Naive thymus-derived CD8-positive, alpha-beta T cell (primary cell): ENCODE measurements around the gene PEX11G. TPM values are rescaled to one million over a fixed set of nuclear protein-coding genes. Genes with fewer than 3 reads are reported as not detected.

Experiments
- ATAC-seq, 2 donors: fragments of 150-1000 bp; cut with Tn5 transposase in 1 of 2; sonication (Bioruptor Pico), chemical (Tn5 transposase) in 1 of 2; 1 replicate in 1 of 2; 2 replicates in 1 of 2; pipeline ENCODE4 v1.10.0; 2021; ENCODE audit warnings: mild to moderate bottlenecking in 2 of 2, moderate library complexity in 2 of 2
- POLR2A ChIA-PET: fragments of 350-600 bp; sonication (Branson Sonifier 250); formaldehyde crosslinking; loops from one replicate; lab custom pipeline; 2021; ENCODE audit warnings: antibody characterized with exemption; lab: Charles Lee
- DNase-seq, 10 donors: peaks; one replicate each; pipeline versions ENCODE4 v3.0.0 to v3.0.0-alpha.2; 2020 to 2022
- H3K27ac Mint-ChIP-seq, 10 donors: one replicate each; pipeline ENCODE4 v1.8.0; 2020 to 2022; ENCODE audit warnings: mild to moderate bottlenecking in 10 of 10, mixed read lengths in 10 of 10, moderate library complexity in 4 of 10, inconsistent platforms in 1 of 10
- H3K27me3 Mint-ChIP-seq, 5 donors: one replicate each; pipeline ENCODE4 v1.8.0; 2021 to 2022; ENCODE audit warnings: mixed read lengths in 5 of 5
- H3K36me3 Mint-ChIP-seq, 3 donors: one replicate each; pipeline ENCODE4 v1.8.0; 2020 to 2022; ENCODE audit warnings: mixed read lengths in 3 of 3, mild to moderate bottlenecking in 2 of 3, inconsistent platforms in 1 of 3
- H3K4me1 Mint-ChIP-seq, 4 donors: one replicate each; pipeline ENCODE4 v1.8.0; 2021 to 2022; ENCODE audit warnings: mixed read lengths in 4 of 4
- H3K4me3 Mint-ChIP-seq, 10 donors: one replicate each; pipeline ENCODE4 v1.8.0; 2020 to 2022; ENCODE audit warnings: mild to moderate bottlenecking in 10 of 10, mixed read lengths in 10 of 10, moderate library complexity in 6 of 10, inconsistent platforms in 1 of 10
- H3K9me3 Mint-ChIP-seq, 9 donors: one replicate each; pipeline ENCODE4 v1.8.0; 2020 to 2022; ENCODE audit warnings: mixed read lengths in 9 of 9, mild to moderate bottlenecking in 3 of 9, inconsistent platforms in 1 of 9, moderate library complexity in 1 of 9
- polyA plus RNA-seq, 3 donors: library from polyadenylated mRNA; unstranded; fragments of 300-500 nt; fragmentation: Illumina TruSeq; gene quantifications; one replicate each; pipeline ENCODE4 v1.2.3, GENCODE V29; 2021
- total RNA-seq, 8 experiments: library from RNA in 2 of 8; stranded (reverse) in 2 of 8; gene quantifications; one replicate each; pipeline ENCODE4 v1.2.3 and lab custom pipeline; 2021 to 2026

PEX11G gene
- total and polyA plus RNA-seq, 5 experiments from 2014 or later, result 0.68 to 2.7 (median 1.1) TPM

DNA sequence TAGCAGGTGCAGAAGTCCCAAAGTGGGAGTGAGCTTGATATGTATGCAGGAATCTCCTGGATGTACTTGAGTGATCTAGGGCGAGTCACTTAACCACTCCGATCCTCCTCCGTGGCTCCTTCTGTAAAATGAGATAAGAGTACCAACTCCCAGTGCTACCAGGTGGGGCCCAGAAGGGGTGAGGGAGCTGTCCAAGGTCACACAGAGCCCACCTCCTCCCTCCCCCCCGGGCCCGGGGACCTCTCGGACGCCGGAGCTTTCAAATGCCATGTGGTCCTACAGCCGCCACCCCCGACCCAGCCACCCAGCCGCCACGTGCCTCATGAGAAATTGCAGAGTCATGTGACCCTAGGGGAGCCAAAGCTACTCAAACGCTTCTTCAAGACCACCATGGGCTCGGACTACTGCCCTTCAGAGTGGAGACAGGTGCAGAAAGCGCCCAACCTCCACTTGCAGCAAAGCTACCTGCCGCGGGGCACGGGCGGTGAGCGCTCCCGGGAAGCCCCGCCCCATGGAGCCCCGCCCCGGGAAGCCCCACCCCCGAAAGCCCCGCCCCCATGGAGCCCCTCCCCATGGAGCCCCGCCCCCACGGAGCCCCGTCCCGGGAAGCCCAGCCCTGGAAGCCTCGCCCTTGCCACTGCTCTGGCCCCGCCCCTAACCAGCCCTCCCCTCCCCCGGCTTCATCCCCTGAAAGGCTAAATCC is 17.0 kb upstream of the PEX11G start:
- Mint-ChIP-seq H3K4me1 (peaks cover 10 to 30% (median 15%) of the 10 kb centered on the region in 4 donors), H3K9me3 (no peaks in the 10 kb centered on the region), H3K27ac (no peak overlapping the region), H3K4me3 (peak overlapping the region in 4 of 10 donors; percentile 26 to 51 (median 38)), H3K36me3 (no peaks in the 10 kb centered on the region), H3K27me3 (peaks cover 8 to 45% (median 27%) of the 10 kb centered on the region in 5 donors)
- POLR2A ChIA-PET, result interaction anchor here (0.6 to 1.3 kb wide), 3 partner anchors 10 to 16 kb away, joined by 3 to 5 read pairs (median 4); partner anchors contain the start of gene ZNF358
- peak; percentile 33 for ATAC-seq
- peak in 3 of 10 donors; percentile 12 to 31 (median 24) for DNase-seq

DNA sequence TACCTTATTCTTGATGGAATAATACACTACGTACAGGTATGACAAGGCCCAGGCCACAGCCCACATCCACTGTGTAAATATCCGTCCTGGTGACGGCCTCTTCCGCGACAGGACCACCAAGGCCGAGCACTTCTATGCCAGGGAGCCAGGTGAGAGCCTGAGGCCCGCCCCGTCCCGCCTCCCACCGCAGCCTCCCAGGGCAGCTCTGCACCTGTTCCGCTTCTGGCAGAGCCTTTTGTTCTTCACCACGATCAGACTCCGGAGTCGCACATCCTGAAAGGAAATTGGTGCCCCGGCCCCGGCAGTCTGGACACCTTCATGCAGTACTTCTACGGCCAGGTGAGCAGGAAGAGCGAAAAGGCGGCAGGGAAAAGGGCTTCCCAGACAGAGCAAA is 16.4 kb upstream of the PEX11G start:
- Mint-ChIP-seq H3K4me3 (peak overlapping the region in 7 of 10 donors; percentile 18 to 63 (median 33)), H3K36me3 (no peaks in the 10 kb centered on the region), H3K27ac (no peak overlapping the region), H3K9me3 (no peaks in the 10 kb centered on the region), H3K4me1 (peaks cover 10 to 30% (median 15%) of the 10 kb centered on the region in 4 donors), H3K27me3 (peaks cover 8 to 50% (median 28%) of the 10 kb centered on the region in 5 donors)
- ATAC-seq (peak; percentile 37 to 42), DNase-seq (no peak)
- POLR2A ChIA-PET, result interaction anchor here (0.6 to 1.3 kb wide), 3 partner anchors 11 to 441 kb away, joined by 3 to 5 read pairs (median 3); partner anchors contain the start of gene ZNF358

DNA sequence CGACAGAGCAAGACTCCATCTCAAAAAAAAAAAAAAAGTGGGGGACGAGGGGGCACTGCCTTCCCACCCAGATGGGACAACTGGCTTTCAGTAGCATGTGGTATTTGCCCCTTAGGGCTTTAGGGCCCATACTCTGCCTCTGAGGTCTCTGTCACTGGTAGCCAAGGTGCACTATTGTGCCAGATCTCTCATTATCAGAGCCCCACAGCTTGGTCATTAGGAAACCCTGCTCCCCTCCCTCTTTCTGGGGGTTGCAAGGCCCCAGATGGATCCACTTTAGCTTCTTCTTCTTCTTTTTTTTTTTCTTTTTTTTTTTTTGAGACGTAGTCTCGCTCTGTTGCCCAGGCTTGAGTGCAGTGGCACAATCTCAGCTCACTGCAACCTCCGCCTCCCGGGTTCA is 15.8 kb upstream of the PEX11G start:
- Mint-ChIP-seq H3K36me3 (no peaks in the 10 kb centered on the region), H3K4me1 (peaks cover 10 to 30% (median 15%) of the 10 kb centered on the region in 4 donors), H3K4me3 (no peak overlapping the region), H3K27ac (no peak overlapping the region), H3K27me3 (peaks cover 10 to 55% (median 26%) of the 10 kb centered on the region in 5 donors), H3K9me3 (no peaks in the 10 kb centered on the region)
- ATAC-seq, result no peak
- no peak for DNase-seq
- POLR2A ChIA-PET, result interaction anchor here (0.7 to 1.3 kb wide), 2 partner anchors 12 to 440 kb away, joined by 3 to 5 read pairs; partner anchors contain the start of gene ZNF358

DNA sequence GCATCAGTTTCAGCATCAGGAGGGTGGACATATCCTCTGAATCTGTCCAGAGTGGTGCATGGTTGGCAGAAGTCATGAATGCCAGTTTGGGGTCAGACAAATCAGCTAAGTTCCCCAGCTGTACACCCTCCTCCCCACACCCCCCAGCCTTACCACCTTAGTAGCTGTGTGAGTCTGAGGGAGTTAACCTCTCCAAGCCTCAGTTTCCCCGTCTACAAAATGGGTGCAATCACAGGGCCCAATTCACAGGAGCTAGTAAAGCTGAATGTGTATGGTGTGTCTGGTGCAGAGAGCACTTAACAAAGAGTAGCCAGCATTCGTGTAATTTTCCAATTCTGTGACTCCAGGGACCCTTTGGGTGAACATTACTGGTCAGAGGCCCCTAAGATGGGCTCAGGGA is 13.7 kb upstream of the PEX11G start:
- H3K4me3 Mint-ChIP-seq, result no peak overlapping the region
- ATAC-seq, result no peak
- DNase-seq, result no peak
- no peaks in the 10 kb centered on the region for H3K36me3 Mint-ChIP-seq
- peaks cover 12 to 69% (median 30%) of the 10 kb centered on the region in 5 donors for H3K27me3 Mint-ChIP-seq
- no peak overlapping the region for H3K27ac Mint-ChIP-seq
- no peaks in the 10 kb centered on the region for H3K9me3 Mint-ChIP-seq
- H3K4me1 Mint-ChIP-seq, result peaks cover 11 to 30% (median 17%) of the 10 kb centered on the region in 4 donors
- POLR2A ChIA-PET, result interaction anchor here (1.6 kb wide), 1 partner anchor 14 kb away, joined by 3 read pairs; the partner anchor contains the start of gene ZNF358

DNA sequence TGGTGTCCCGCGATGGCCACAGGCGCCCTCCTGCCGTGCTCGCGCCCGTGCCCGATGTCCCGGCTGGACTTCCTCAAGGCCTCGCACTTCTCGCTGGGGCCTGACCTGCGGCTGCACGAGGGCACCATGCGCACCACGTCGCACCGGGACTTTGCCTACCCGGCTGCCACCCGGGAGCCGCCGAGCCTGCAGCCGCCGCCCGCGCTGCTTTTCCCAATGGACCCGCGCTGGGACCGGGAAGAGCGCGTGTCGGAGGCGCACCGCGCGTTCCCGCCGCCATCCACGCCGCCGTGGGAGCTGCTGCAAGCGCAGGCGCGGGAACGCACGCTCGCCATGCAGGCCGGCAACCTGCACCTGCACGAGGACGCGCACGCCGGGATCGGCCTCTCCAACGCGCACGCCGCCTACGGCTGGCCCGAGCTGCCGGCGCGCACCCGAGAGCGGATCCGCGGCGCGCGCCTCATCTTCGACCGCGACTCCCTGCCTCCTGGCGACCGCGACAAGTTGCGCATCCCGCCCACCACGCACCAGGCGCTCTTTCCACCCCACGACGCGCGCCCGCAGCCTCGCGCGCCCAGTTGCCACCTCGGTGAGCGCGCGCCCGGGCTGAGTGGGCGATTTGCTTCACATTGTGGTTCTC is 12.1 kb upstream of the PEX11G start:
- Mint-ChIP-seq H3K27me3 (peaks cover 13 to 70% (median 30%) of the 10 kb centered on the region in 5 donors), H3K36me3 (no peaks in the 10 kb centered on the region), H3K4me3 (peak overlapping the region in 6 of 10 donors; percentile 52 to 80 (median 68)), H3K4me1 (peaks cover 8 to 18% (median 12%) of the 10 kb centered on the region in 4 donors), H3K27ac (peak overlapping the region in 1 of 10 donors; percentile 72), H3K9me3 (no peaks in the 10 kb centered on the region)
- peak; percentile 39 to 48 for ATAC-seq
- POLR2A ChIA-PET, result interaction anchor here (0.6 to 1.6 kb wide), 3 partner anchors 16 to 1040 kb away, joined by 3 read pairs; partner anchors contain the start of gene ZNF358
- DNase-seq, result peak in 1 of 10 donors; percentile 26

DNA sequence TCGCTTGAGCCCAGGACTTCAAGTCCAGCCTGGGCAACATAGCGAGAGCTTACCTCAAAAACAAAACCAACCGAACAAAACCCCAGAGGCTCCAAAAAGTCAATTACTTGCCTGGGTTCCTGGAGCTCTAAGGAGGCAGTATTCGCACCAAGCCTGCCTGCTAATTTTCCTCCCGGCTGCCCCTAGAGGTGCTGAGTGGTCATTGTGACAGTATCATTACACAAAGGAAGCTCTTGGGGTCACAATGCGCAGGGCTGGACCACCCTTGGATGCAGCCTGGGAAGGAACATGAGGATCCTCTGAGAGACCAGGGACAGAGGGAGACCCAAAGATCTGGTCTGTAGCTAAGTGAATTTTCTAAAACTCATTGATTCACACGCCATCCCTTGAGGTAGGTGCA is 8.5 kb upstream of the PEX11G start:
- DNase-seq (no peak), ATAC-seq (peak in 1 of 2 donors; percentile 45)
- H3K27me3 Mint-ChIP-seq, result peaks cover 5 to 45% (median 22%) of the 10 kb centered on the region in 5 donors
- POLR2A ChIA-PET, result interaction anchor here (1.1 kb wide), 1 partner anchor 18 kb away, joined by 3 read pairs; the partner anchor contains the start of gene ZNF358
- no peaks in the 10 kb centered on the region for H3K36me3 Mint-ChIP-seq
- H3K27ac Mint-ChIP-seq, result no peak overlapping the region
- peaks cover 5 to 9% (median 6%) of the 10 kb centered on the region in 4 donors for H3K4me1 Mint-ChIP-seq
- no peak overlapping the region for H3K4me3 Mint-ChIP-seq
- no peaks in the 10 kb centered on the region for H3K9me3 Mint-ChIP-seq

DNA sequence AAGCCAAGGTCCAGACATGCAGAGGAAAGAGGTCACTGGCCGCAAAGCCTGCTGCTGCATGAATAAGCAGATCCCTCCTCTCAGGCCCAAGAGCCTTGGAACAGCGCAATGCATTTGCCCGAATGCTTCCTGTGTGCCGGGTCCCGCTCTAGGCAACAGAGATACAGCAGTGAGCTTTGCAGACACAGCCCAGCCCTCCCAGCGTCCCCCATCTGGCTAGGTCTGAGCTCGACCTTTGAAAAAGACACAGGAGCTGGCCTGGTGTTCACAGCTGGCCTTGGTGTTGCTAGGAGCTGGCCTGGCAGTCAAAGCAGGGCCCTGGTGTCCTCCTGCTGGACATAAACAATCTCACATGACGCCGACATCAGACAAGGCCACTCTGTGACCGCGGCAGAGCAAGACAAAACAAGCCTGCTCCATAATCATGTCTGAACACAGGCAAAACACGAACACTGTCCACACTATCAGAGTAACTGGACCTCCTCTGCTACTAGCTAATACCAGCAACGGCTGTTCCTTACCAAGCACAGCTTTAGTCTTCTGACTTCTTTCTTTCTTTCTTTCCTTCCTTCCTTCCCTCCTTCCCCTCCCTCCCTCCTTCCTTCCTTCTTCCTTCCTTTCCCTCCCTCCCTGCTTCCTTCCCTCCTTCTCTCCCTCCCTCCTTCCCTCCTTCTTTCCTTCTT is 5.7 kb upstream of the PEX11G start:
- Mint-ChIP-seq H3K36me3 (no peaks in the 10 kb centered on the region), H3K27ac (peak overlapping the region in 2 of 10 donors; percentile 9 to 61), H3K4me3 (no peak overlapping the region), H3K4me1 (peaks cover 2 to 21% (median 4%) of the 10 kb centered on the region in 4 donors), H3K27me3 (peaks cover 3 to 24% (median 16%) of the 10 kb centered on the region in 5 donors), H3K9me3 (no peaks in the 10 kb centered on the region)
- POLR2A ChIA-PET, result no interaction called here
- ATAC-seq (no peak), DNase-seq (no peak)

DNA sequence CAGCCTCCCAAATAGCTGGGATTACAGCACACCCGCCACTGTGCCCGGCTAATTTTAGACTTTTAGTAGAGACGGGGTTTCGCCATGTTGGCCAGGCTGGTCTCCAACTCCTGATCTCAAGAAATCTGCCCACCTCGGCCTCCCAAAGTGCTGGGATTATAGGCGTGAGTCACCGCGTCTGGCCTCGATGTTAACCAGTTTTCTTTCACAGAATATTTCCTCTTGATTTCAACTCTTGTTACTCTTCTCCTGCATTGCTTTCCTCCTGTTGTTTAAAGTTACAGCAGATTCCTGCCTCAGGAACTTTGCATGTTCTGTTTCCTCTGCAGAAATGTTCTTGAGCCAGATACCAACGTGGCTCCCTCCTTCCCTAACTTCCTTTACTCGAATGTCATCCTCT is 3.7 kb upstream of the PEX11G start:
- H3K36me3 Mint-ChIP-seq, result no peaks in the 10 kb centered on the region
- POLR2A ChIA-PET, result no interaction called here
- no peak for ATAC-seq

DNA sequence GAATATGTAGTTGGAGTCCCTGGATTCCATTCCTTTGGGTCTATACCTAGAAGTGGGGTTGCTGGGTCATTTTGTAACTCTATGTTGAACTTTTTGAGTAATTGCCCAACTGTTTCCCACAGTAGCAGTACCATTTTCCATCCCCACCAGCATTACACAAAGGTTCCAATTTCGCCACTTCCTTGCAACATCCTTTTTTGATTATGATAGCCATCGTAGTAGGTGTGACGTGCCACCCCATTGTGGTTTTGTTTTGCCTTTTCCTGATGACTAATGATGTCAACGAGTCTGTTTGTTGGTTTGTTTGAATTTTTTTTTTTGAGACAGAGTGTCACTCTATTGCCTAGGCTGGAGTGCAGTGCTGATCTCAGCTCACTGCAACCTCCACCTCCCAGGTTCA is 3.3 kb upstream of the PEX11G start:
- Mint-ChIP-seq H3K4me3 (no peak overlapping the region), H3K4me1 (peaks cover 1 to 27% (median 10%) of the 10 kb centered on the region in 4 donors), H3K27ac (peak overlapping the region in 1 of 10 donors; percentile 57), H3K27me3 (peaks cover 0 to 8% (median 4%) of the 10 kb centered on the region in 5 donors), H3K9me3 (no peaks in the 10 kb centered on the region), H3K36me3 (no peaks in the 10 kb centered on the region)
- POLR2A ChIA-PET, result no interaction called here
- no peak for ATAC-seq
- no peak for DNase-seq

More for the DNA sequence above, 3.7 kb upstream of the PEX11G start:
- peak overlapping the region in 1 of 10 donors; percentile 1 for H3K4me3 Mint-ChIP-seq
- peaks cover 1 to 27% (median 10%) of the 10 kb centered on the region in 4 donors for H3K4me1 Mint-ChIP-seq
- H3K9me3 Mint-ChIP-seq, result no peaks in the 10 kb centered on the region
- H3K27ac Mint-ChIP-seq, result peak overlapping the region in 2 of 10 donors; percentile 27 to 29
- peaks cover under 1 to 9% (median 5%) of the 10 kb centered on the region in 5 donors for H3K27me3 Mint-ChIP-seq
- DNase-seq, result no peak

DNA sequence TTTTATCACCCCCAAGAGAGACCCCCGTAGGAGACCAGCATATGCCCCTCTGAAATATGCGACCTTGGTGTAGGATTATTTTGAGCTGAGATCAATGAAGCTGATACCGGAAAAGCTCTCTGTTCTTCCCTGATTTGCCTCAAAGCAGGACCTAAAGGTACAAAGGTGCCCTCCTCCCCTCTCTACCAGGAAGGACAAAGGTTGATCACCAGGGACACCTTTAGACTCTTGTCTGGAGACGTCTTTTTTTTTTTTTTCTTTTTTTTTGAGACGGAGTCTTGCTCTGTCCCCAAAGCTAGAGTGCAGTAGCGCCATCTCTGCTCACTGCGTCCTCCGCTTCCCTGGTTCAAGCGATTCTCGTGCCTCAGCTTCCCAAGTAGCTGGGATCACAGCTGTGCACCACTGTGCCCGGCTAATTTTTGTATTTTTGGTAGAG is 792 bp upstream of the PEX11G start:
- Mint-ChIP-seq H3K27me3 (peaks cover 0 to 2% (median 0%) of the 10 kb centered on the region in 5 donors), H3K4me1 (peaks cover 1 to 27% (median 10%) of the 10 kb centered on the region in 4 donors), H3K4me3 (peak overlapping the region; percentile 79 to 96 (median 88)), H3K9me3 (no peaks in the 10 kb centered on the region), H3K36me3 (no peaks in the 10 kb centered on the region), H3K27ac (peak overlapping the region in 9 of 10 donors; percentile 74 to 97 (median 92))
- no peak for DNase-seq
- POLR2A ChIA-PET, result interaction anchor here (0.7 to 1.0 kb wide), 5 partner anchors 9 to 1817 kb away, joined by 3 to 9 read pairs (median 3); no protein-coding TSS in a partner anchor
- no peak for ATAC-seq

DNA sequence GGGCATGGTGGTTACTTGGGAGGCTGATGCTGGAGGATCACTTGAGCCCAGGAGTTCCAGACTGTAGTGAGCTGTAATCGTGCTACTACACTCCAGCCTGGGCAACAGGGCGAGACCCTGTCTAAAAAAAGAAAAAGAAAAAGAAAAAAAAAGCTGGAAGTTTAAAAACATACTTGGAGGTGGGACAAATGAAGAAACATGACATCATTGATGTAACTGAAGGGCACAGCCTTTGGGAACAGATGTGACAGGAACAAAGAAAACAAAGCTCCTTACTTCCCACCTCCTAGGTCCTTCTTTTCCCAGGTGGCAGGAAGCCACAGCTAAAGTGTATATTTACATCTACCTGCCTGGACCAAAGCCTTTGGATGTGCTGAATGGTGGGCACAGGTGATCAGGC is 1.9 kb downstream of the PEX11G start:
- no peaks in the 10 kb centered on the region for H3K9me3 Mint-ChIP-seq
- H3K4me3 Mint-ChIP-seq, result peak overlapping the region in 2 of 10 donors; percentile 20 to 77
- peak overlapping the region in 2 of 10 donors; percentile 43 to 49 for H3K27ac Mint-ChIP-seq

More for the DNA sequence above, 1.9 kb downstream of the PEX11G start:
- POLR2A ChIA-PET, result interaction anchor here (0.5 kb wide), 1 partner anchor 80 kb away, joined by 3 read pairs; no protein-coding TSS in a partner anchor
- DNase-seq (no peak), ATAC-seq (no peak)
- no peaks in the 10 kb centered on the region for H3K36me3 Mint-ChIP-seq
- peaks cover 10 to 30% (median 22%) of the 10 kb centered on the region in 4 donors for H3K4me1 Mint-ChIP-seq
- H3K27me3 Mint-ChIP-seq, result peaks cover 0 to 2% (median 0%) of the 10 kb centered on the region in 5 donors
